OCI-LY1 (cell line): ENCODE results near the gene NDUFS8.

Source experiments
- EZH2 ChIP-seq: fragments of 200-600 bp; sonication (generic), shearing (Covaris generic); IDR thresholded peaks from 2 replicates; pipeline ENCODE4 v1.8.0; 2017; ENCODE audit warnings: borderline replicate concordance, mixed run types, mild to moderate bottlenecking, antibody characterized with exemption, low read length, moderate library complexity, mixed read lengths
- TF ChIP-seq, protein P1 (sequence below): fragments of 200-600 bp; sonication (generic), shearing (Covaris generic); IDR thresholded peaks from 2 replicates; pipeline ENCODE4 v1.5.1; 2017; ENCODE audit warnings: mild to moderate bottlenecking, antibody characterized with exemption, low read length, moderate library complexity, mixed read lengths

DNA sequence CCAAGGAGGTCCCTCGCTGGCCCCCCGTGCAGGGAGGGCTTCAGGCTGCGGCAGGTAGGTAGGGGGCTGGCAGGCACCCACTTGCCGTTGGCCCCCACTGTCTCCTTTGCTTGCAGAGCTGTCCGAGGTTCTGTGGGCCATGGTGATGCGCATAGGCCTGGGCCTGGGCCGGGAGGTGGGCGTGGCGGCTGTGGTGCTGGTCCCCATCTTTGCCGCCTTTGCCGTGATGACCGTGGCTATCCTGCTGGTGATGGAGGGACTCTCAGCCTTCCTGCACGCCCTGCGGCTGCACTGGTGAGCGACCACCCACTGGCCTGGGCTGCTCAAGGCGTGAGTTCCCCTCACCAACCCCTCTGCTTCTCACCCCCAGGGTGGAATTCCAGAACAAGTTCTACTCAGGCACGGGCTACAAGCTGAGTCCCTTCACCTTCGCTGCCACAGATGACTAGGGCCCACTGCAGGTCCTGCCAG is 19.9 kb downstream of the NDUFS8 start:
- TF ChIP-seq, protein P1, sequence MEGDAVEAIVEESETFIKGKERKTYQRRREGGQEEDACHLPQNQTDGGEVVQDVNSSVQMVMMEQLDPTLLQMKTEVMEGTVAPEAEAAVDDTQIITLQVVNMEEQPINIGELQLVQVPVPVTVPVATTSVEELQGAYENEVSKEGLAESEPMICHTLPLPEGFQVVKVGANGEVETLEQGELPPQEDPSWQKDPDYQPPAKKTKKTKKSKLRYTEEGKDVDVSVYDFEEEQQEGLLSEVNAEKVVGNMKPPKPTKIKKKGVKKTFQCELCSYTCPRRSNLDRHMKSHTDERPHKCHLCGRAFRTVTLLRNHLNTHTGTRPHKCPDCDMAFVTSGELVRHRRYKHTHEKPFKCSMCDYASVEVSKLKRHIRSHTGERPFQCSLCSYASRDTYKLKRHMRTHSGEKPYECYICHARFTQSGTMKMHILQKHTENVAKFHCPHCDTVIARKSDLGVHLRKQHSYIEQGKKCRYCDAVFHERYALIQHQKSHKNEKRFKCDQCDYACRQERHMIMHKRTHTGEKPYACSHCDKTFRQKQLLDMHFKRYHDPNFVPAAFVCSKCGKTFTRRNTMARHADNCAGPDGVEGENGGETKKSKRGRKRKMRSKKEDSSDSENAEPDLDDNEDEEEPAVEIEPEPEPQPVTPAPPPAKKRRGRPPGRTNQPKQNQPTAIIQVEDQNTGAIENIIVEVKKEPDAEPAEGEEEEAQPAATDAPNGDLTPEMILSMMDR = no peak
- TF ChIP-seq EZH2 = no peak
